ENCODE measurements around the gene BANK1. TPM values are rescaled to one million over a fixed set of nuclear protein-coding genes. Genes with fewer than 3 reads are reported as not detected.

The BANK1 gene
- total and polyA plus RNA-seq, 2 of the 8 experiments (the other 6 are each of a cell fraction or from before 2014, with no cell fraction given) = 0.59 to 0.93 TPM

DNA sequence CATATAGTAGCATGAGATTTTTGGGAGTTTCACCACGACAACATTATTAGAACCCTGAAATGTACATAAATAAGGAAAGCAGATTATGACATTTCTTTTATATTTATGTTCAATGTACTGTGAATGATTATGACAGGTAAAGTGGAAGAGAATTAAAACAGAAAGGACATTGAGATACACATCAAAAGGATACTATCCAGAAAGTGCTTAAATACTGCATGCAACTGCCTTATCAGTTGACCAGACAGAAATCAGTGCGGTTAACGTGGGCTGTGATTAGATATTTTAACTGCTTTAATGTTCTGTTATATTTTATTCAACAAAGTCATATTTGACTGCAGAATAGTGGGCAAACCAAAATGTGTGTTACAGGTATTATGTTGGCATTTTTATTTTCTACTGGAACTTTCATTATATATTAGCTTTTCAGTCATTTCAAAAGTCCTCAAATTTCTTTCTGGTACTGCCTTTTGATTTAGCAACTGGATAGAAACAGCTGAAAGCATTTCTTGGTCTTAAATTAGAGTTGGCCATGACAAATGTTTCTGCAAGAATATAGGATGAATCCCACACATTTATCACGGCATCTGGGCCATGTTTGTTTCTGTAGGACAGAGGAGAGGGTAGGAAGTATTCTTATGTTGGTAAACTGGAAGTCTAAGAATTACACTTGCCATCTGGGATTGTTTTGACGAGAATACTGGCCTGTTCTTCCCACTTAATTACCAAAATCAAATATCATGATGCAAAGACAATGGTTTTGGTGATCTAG, 299.5 kb downstream of the BANK1 start:
- no peaks in the 10 kb centered on the region for H3K79me1 ChIP-seq (ENCODE audit: low read depth, low read length)
- H3K4me1 ChIP-seq (replicated peaks in 1 of 4; ENCODE audit: control insufficient read depth in 3 of 4, insufficient read depth in 4 of 4, low read length in 3 of 4) = no peaks in the 10 kb centered on the region
- H4K91ac ChIP-seq (replicated peaks; ENCODE audit: insufficient read length, low read length) = no peak overlapping the region
- no peak overlapping the region for H3K18ac ChIP-seq (ENCODE audit: extremely low read depth, low read length)
- no peak overlapping the region for H3K4me2 ChIP-seq (ENCODE audit: insufficient read depth in 1 of 2, low read depth in 2 of 2, low read length in 2 of 2)
- DNase-seq (ENCODE audit: low read depth in 1 of 2, low spot score in 2 of 2) (no peak), FAIRE-seq (no peak)
- no peak overlapping the region for H3K4ac ChIP-seq (replicated peaks; ENCODE audit: insufficient read length, low read depth, low read length)
- ChIA-PET POLR2A (ENCODE audit: partially characterized antibody) (no interaction called here), CTCF (ENCODE audit: partially characterized antibody) (no interaction called here)
- H3K14ac ChIP-seq (ENCODE audit: insufficient read length) = no peak overlapping the region
- no peaks in the 10 kb centered on the region for H3K36me3 ChIP-seq (ENCODE audit: control insufficient read depth in 2 of 4, insufficient read depth in 4 of 4, low read length in 3 of 4)
- H2BK5ac ChIP-seq (ENCODE audit: low read depth, low read length) = no peak overlapping the region
- H3K9ac ChIP-seq (replicated peaks in 1 of 4; ENCODE audit: extremely low read depth in 1 of 4, low read depth in 3 of 4, low read length in 3 of 4) = no peak overlapping the region
- no peak overlapping the region for H2BK20ac ChIP-seq (ENCODE audit: low read length)
- no peaks in the 10 kb centered on the region for H4K20me1 ChIP-seq (replicated peaks in 1 of 2; ENCODE audit: control insufficient read depth in 1 of 2, insufficient read depth in 2 of 2, low read length in 2 of 2)
- no peaks in the 10 kb centered on the region for H3K79me2 ChIP-seq (ENCODE audit: control insufficient read depth in 1 of 2, insufficient read depth in 2 of 2, low read length in 2 of 2)
- H2BK15ac ChIP-seq (ENCODE audit: low read length) = no peak overlapping the region
- H3K23me2 ChIP-seq (ENCODE audit: low read depth, low read length) = no peaks in the 10 kb centered on the region
- no peak overlapping the region for H2BK120ac ChIP-seq (replicated peaks; ENCODE audit: low read depth, low read length)
- no peak overlapping the region for H3K4me3 ChIP-seq (ENCODE audit: extremely low read depth in 1 of 4, insufficient read depth in 2 of 4, low read depth in 3 of 4, low read length in 4 of 4)
- TF ChIP-seq JUND (IDR thresholded peaks at IDR 0.05; ENCODE audit: low read length) (no peak), RNF2 (IDR thresholded peaks at IDR 0.05; ENCODE audit: borderline replicate concordance, low read depth, low read length, missing control alignments, poor library complexity, severe bottlenecking) (no peak), TBP (IDR thresholded peaks at IDR 0.05; ENCODE audit: low read depth, low read length) (no peak), HDAC6 (IDR thresholded peaks at IDR 0.05; ENCODE audit: low read depth, low read length) (no peak), POU5F1 (IDR thresholded peaks at IDR 0.05; ENCODE audit: low read depth, low read length) (no peak), YY1 (IDR thresholded peaks at IDR 0.05; ENCODE audit: low read depth, low read length) (no peak), JUN (IDR thresholded peaks at IDR 0.05; ENCODE audit: low read depth, low read length) (no peak), RBBP5 (IDR thresholded peaks at IDR 0.05; ENCODE audit: borderline replicate concordance, low read depth, low read length) (no peak), KDM5A (IDR thresholded peaks at IDR 0.05; ENCODE audit: low read length) (no peak)
- no peak overlapping the region for H2AK5ac ChIP-seq (ENCODE audit: low read depth, low read length)
- no peaks in the 10 kb centered on the region for H3K27me3 ChIP-seq (replicated peaks in 1 of 4; ENCODE audit: control insufficient read depth in 3 of 4, extremely low read depth in 1 of 4, insufficient read depth in 3 of 4, low read length in 3 of 4)
- H3K56ac ChIP-seq (replicated peaks; ENCODE audit: insufficient read length, low read depth, low read length) = no peak overlapping the region
- no peak overlapping the region for H2AFZ ChIP-seq (ENCODE audit: low read length)
- no peak overlapping the region for H3K23ac ChIP-seq (ENCODE audit: insufficient read length)
- 89% methylated on average over 5 of the region's 5 CpGs; no CpG with 5 or more reads in 1 of the 2 experiments for WGBS, 2 experiments (ENCODE audit: extremely low coverage in 1 of 2, insufficient coverage in 1 of 2, insufficient read length in 1 of 2, insufficient replicate concordance in 2 of 2, low coverage in 1 of 2, low lambda C conversion rate in 2 of 2, missing lambda C conversion rate in 1 of 2)
- no peak overlapping the region for H2BK12ac ChIP-seq (ENCODE audit: low read depth, low read length)
- H3K27ac ChIP-seq (ENCODE audit: low read depth, low read length) = no peak overlapping the region
- no peak overlapping the region for H4K5ac ChIP-seq (ENCODE audit: insufficient read length, low read depth, low read length)
- H4K8ac ChIP-seq (ENCODE audit: extremely low read depth, insufficient read depth, low read length) = no peak overlapping the region
- peaks cover 0 to 2% of the 10 kb centered on the region in 2 experiments; a peak in 2 of 4 replicates for H3K9me3 ChIP-seq (ENCODE audit: insufficient read depth in 2 of 2, low read depth in 1 of 2, low read length in 1 of 2)
